ENCODE measurements around the gene SRGAP3.

SRGAP3 gene

DNA sequence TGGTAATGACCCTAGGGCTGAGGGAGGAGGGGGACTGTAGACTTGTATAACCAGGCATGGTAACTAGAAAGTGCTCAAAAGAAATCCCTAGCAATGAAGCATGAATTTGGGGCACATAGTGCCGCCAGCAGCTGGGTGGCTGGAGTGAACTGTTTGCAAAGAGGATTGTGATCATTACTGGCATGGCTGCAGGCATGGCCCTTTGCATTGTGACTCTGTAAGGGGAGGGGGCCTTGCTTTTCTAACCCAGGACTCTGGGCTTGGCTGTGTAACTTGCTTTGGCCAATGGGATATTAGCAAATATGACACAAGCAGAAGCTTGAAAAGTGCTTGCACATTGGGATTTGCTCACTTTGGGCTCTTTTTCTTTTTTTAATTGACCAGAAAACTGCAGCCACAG lies 173.7 kb downstream of the SRGAP3 start:
- Histone ChIP-seq H3K36me3 (ENCODE audit: control insufficient read depth in 2 of 2, insufficient read depth in 1 of 2, low read length in 2 of 2) (no peaks in the 10 kb centered on the region), H3K9me3 (ENCODE audit: control insufficient read depth, insufficient read depth, low read depth, low read length) (no peaks in the 10 kb centered on the region), H3K4me3 (ENCODE audit: low read depth, low read length) (no peak overlapping the region), H3K27ac (ENCODE audit: extremely low read depth, low read depth, low read length) (no peak overlapping the region), H3K4me1 (ENCODE audit: control insufficient read depth, insufficient read depth, low read length) (no peaks in the 10 kb centered on the region)
- POLR2A ChIA-PET = no interaction called here
- TF ChIP-seq SP3 (tag by site-specific recombination; IDR thresholded peaks at IDR 0.05) (no peak), ZNF843 (tag by site-specific recombination; IDR thresholded peaks at IDR 0.05) (no peak), ZFP37 (tag by site-specific recombination; IDR thresholded peaks at IDR 0.05) (no peak), ZNF514 (tag by site-specific recombination; IDR thresholded peaks at IDR 0.05) (no peak), BCL11A (tag by site-specific recombination; IDR thresholded peaks at IDR 0.05; ENCODE audit: low read depth) (no peak), ZNF121 (tag by site-specific recombination; IDR thresholded peaks at IDR 0.05) (no peak), ZNF214 (tag by site-specific recombination; IDR thresholded peaks at IDR 0.05; ENCODE audit: borderline replicate concordance) (no peak), ZNF501 (tag by site-specific recombination; IDR thresholded peaks at IDR 0.05) (no peak), BCL11B (tag by site-specific recombination; IDR thresholded peaks at IDR 0.05; ENCODE audit: low read depth) (no peak), ZNF510 (tag by site-specific recombination; IDR thresholded peaks at IDR 0.05; ENCODE audit: insufficient replicate concordance) (no peak), ZNF404 (tag by site-specific recombination; IDR thresholded peaks at IDR 0.05) (no peak), HOXC10 (CRISPR knock-in tag; IDR thresholded peaks at IDR 0.05) (no peak), REPIN1 (tag by site-specific recombination; IDR thresholded peaks at IDR 0.05; ENCODE audit: low read depth) (no peak), ZBTB17 (tag by site-specific recombination; IDR thresholded peaks at IDR 0.05) (no peak), ZNF280C (tag by site-specific recombination; IDR thresholded peaks at IDR 0.05) (no peak)
- TF ChIP-seq, protein P1, sequence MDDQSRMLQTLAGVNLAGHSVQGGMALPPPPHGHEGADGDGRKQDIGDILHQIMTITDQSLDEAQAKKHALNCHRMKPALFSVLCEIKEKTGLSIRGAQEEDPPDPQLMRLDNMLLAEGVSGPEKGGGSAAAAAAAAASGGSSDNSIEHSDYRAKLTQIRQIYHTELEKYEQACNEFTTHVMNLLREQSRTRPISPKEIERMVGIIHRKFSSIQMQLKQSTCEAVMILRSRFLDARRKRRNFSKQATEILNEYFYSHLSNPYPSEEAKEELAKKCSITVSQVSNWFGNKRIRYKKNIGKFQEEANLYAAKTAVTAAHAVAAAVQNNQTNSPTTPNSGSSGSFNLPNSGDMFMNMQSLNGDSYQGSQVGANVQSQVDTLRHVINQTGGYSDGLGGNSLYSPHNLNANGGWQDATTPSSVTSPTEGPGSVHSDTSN (CRISPR knock-in tag; IDR thresholded peaks at IDR 0.05) = no peak
- TF ChIP-seq, protein P2, sequence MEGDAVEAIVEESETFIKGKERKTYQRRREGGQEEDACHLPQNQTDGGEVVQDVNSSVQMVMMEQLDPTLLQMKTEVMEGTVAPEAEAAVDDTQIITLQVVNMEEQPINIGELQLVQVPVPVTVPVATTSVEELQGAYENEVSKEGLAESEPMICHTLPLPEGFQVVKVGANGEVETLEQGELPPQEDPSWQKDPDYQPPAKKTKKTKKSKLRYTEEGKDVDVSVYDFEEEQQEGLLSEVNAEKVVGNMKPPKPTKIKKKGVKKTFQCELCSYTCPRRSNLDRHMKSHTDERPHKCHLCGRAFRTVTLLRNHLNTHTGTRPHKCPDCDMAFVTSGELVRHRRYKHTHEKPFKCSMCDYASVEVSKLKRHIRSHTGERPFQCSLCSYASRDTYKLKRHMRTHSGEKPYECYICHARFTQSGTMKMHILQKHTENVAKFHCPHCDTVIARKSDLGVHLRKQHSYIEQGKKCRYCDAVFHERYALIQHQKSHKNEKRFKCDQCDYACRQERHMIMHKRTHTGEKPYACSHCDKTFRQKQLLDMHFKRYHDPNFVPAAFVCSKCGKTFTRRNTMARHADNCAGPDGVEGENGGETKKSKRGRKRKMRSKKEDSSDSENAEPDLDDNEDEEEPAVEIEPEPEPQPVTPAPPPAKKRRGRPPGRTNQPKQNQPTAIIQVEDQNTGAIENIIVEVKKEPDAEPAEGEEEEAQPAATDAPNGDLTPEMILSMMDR (tag by site-specific recombination; IDR thresholded peaks at IDR 0.05) = no peak
- TF ChIP-seq, protein P3, sequence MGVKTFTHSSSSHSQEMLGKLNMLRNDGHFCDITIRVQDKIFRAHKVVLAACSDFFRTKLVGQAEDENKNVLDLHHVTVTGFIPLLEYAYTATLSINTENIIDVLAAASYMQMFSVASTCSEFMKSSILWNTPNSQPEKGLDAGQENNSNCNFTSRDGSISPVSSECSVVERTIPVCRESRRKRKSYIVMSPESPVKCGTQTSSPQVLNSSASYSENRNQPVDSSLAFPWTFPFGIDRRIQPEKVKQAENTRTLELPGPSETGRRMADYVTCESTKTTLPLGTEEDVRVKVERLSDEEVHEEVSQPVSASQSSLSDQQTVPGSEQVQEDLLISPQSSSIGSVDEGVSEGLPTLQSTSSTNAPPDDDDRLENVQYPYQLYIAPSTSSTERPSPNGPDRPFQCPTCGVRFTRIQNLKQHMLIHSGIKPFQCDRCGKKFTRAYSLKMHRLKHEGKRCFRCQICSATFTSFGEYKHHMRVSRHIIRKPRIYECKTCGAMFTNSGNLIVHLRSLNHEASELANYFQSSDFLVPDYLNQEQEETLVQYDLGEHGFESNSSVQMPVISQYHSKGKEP (tag by site-specific recombination; IDR thresholded peaks at IDR 0.05) = no peak
- CTCF ChIA-PET = interaction anchor here (1.2 to 2.0 kb wide), 2 partner anchors 8 to 88 kb away, joined by 3 to 8 read pairs; no protein-coding TSS in a partner anchor

- Histone ChIP-seq H3K36me3 (ENCODE audit: control insufficient read depth in 2 of 2, insufficient read depth in 1 of 2, low read length in 2 of 2) (no peaks in the 10 kb centered on the region), H3K9me3 (ENCODE audit: control insufficient read depth, insufficient read depth, low read depth, low read length) (no peaks in the 10 kb centered on the region), H3K27ac (ENCODE audit: extremely low read depth, low read depth, low read length) (no peak overlapping the region), H3K4me3 (ENCODE audit: low read depth, low read length) (no peak overlapping the region), H3K4me1 (ENCODE audit: control insufficient read depth, insufficient read depth, low read length) (no peaks in the 10 kb centered on the region)
- CTCF ChIA-PET = no interaction called here
- POLR2A ChIA-PET = interaction anchor here (1.0 kb wide), 1 partner anchor 16 kb away, joined by 3 read pairs; no protein-coding TSS in a partner anchor
- TF ChIP-seq ZNF624 (tag by site-specific recombination; IDR thresholded peaks at IDR 0.05) (no peak), SP2 (tag by site-specific recombination; IDR thresholded peaks at IDR 0.05) (no peak), BCL11B (tag by site-specific recombination; IDR thresholded peaks at IDR 0.05; ENCODE audit: low read depth) (no peak), ZNF211 (tag by site-specific recombination; IDR thresholded peaks at IDR 0.05; ENCODE audit: low read depth) (no peak), INSM2 (tag by site-specific recombination; IDR thresholded peaks at IDR 0.05) (no peak), REPIN1 (tag by site-specific recombination; IDR thresholded peaks at IDR 0.05; ENCODE audit: low read depth) (no peak), HOXA7 (CRISPR knock-in tag; IDR thresholded peaks at IDR 0.05; ENCODE audit: borderline replicate concordance) (no peak), ZNF629 (tag by site-specific recombination; IDR thresholded peaks at IDR 0.05) (no peak), ZNF239 (tag by site-specific recombination; IDR thresholded peaks at IDR 0.05) (no peak), ZNF529 (tag by site-specific recombination; IDR thresholded peaks at IDR 0.05; ENCODE audit: insufficient replicate concordance) (no peak), KLF16 (tag by site-specific recombination; IDR thresholded peaks at IDR 0.05) (no peak)
These were observed 175.4 kb downstream of the SRGAP3 start for GRCh38 chr3:9074079-9074478.
